ENCODE data around the gene KLF11.
A peak's percentile ranks its signal among the peaks of the same experiment; 100 is the strongest.

The KLF11 gene

GRCh38 chr2:10079266-10079869 is 36.0 kb downstream of the KLF11 start:
- H3K4me3 ChIP-seq (ENCODE audit: low read depth, low read length) = peak overlapping the region; percentile 51
- H3K36me3 ChIP-seq = no peaks in the 10 kb centered on the region
- no peaks in the 10 kb centered on the region for H3K9me3 ChIP-seq (ENCODE audit: severe bottlenecking)
- peak; percentile 52 for DNase-seq
- peaks cover 3% of the 10 kb centered on the region for H3K27me3 ChIP-seq (ENCODE audit: insufficient read depth, low read depth, severe bottlenecking)
- 0 out of 2 replicates have a peak overlapping the region, but pooled peaks have one; percentile 3 for H3K27ac ChIP-seq
- no peak for TF ChIP-seq CTCF (IDR thresholded peaks at IDR 0.05; ENCODE audit: low read depth, low read length)

DNA sequence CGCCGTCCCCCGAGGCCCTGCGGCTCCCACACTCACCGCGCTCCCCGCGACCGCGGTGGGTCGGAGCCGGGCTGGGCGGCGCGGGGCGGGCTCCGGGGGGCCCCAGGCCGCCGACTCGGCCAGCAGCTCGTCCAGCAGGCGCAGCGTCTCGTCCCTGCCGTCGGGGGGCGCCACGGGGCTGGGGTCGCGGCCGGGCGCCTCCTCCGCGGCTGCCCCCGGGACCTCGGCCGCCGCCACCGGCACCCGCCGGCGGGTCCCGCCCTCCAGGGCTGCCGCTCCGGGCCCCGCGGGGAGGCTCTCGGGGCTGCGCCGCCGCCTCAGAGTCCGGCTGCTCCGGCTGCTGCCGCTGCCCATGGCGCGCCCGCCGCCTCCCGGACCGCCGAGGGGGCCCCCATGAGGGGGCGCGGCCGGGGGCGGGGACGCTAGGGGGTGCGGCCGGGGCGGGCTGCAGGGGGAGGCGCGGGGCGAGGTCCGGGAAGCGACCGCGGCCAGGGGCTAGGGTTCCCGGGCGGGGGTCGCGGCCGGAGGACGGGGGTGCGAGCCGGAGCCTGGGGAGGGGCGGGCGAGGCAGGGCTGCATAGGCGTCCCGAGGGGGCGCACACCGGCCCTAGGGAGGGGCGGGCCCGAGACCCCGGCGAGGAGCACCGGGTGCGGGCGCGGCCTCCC is 36.7 kb downstream of the KLF11 start, which contains the start of gene CYS1:
Gene CYS1, minus strand, starts transcription at position 542 of the 666 bp plus-strand sequence. Its CDS starts 188 bp downstream, at position 354.
- peaks cover 3% of the 10 kb centered on the region for H3K27me3 ChIP-seq (ENCODE audit: insufficient read depth, low read depth, severe bottlenecking)
- TF ChIP-seq CTCF (IDR thresholded peaks at IDR 0.05; ENCODE audit: low read depth, low read length) = peak; percentile 70
- peak; percentile 69 for DNase-seq
- no peaks in the 10 kb centered on the region for H3K9me3 ChIP-seq (ENCODE audit: severe bottlenecking)
- H3K27ac ChIP-seq = 0 out of 2 replicates have a peak within 1 kb of the TSS, but pooled peaks have one; percentile 3
- H3K36me3 ChIP-seq = no peaks in the 10 kb centered on the region
- H3K4me3 ChIP-seq (ENCODE audit: low read depth, low read length) = peak within 1 kb of the TSS; percentile 51

DNA sequence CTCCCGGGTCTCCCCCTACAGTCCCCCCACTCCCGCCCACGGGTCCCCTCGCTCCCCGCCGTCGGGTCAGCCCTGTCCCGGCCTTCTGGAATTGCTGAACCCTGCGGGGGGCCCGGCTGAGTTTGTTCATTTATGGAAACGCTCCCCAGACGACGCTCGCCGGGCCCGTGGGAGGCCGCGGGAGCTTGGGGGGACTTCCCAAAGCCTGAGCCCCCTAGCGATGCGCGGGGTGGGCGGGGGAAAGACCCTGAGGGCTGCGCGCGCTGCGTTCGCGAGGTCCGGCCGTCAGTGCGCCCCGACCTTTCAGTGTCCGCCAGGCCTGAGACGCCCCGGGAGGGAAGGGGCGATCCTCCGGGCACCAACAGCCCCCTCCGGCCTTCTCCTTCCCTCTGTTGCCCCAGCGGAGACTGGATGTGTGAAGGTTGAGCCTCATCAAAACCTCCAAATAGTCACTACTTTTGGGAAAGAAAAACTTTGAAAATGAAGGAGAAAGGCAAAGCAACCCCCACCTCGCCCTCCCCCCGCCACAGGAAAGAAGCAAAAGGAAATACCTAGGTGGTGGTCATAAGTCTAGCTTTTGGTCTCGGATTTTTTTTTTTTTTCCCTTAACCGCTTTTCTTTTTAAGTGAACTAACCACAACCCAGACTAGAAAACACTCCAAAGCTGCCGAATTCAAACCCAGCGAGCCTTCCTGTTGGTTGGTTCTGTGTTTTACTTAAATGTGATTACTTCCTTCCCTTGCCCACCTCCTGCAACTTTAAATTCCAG is 37.4 kb downstream of the KLF11 start:
- Histone ChIP-seq H3K4me3 (ENCODE audit: low read depth, low read length) (peak overlapping the region; percentile 47), H3K27me3 (ENCODE audit: insufficient read depth, low read depth, severe bottlenecking) (peaks cover 3% of the 10 kb centered on the region), H3K36me3 (no peaks in the 10 kb centered on the region), H3K27ac (no peak overlapping the region), H3K9me3 (ENCODE audit: severe bottlenecking) (no peaks in the 10 kb centered on the region)
- peak; percentile 70 for DNase-seq
- TF ChIP-seq CTCF (IDR thresholded peaks at IDR 0.05; ENCODE audit: low read depth, low read length) = no peak

GRCh38 chr2:10083046-10083445 is 39.7 kb downstream of the KLF11 start:
- Histone ChIP-seq H3K9me3 (ENCODE audit: severe bottlenecking) (no peaks in the 10 kb centered on the region), H3K27me3 (ENCODE audit: insufficient read depth, low read depth, severe bottlenecking) (peaks cover 3% of the 10 kb centered on the region), H3K27ac (no peak overlapping the region), H3K36me3 (no peaks in the 10 kb centered on the region), H3K4me3 (ENCODE audit: low read depth, low read length) (no peak overlapping the region)
- DNase-seq = no peak
- TF ChIP-seq CTCF (IDR thresholded peaks at IDR 0.05; ENCODE audit: low read depth, low read length) = no peak

- H3K27me3 ChIP-seq (ENCODE audit: insufficient read depth, low read depth, severe bottlenecking) = peaks cover 3% of the 10 kb centered on the region
- H3K36me3 ChIP-seq = no peaks in the 10 kb centered on the region
- no peak for TF ChIP-seq CTCF (IDR thresholded peaks at IDR 0.05; ENCODE audit: low read depth, low read length)
- no peak overlapping the region for H3K4me3 ChIP-seq (ENCODE audit: low read depth, low read length)
- no peak overlapping the region for H3K27ac ChIP-seq
- DNase-seq = no peak
- no peaks in the 10 kb centered on the region for H3K9me3 ChIP-seq (ENCODE audit: severe bottlenecking)
Observed at GRCh38 chr2:10083692-10084211, 40.4 kb downstream of the KLF11 start.

Data from WERI-Rb-1 (cell line).